Urinary bladder (tissue), 4 donors: ENCODE results near the gene TMEM132C. TPM values are rescaled to one million over a fixed set of nuclear protein-coding genes. Genes with fewer than 3 reads are reported as not detected.
"Not testable (repeated sequence)": the region's sequence is repeated elsewhere in the genome, so short reads cannot be mapped to it uniquely, and the experiment has no call there.

Experiments
- DNase-seq: peaks from one replicate; pipeline ENCODE4 v3.0.0-alpha.2; 2015; ENCODE audit errors: extremely low spot score
- H3K27ac ChIP-seq: one replicate; pipeline ENCODE4 v1.5.1; 2013; ENCODE audit warnings: low read depth, mild to moderate bottlenecking, moderate library complexity
- H3K36me3 ChIP-seq: one replicate; pipeline ENCODE4 v1.6.1; 2013; ENCODE audit warnings: mild to moderate bottlenecking, moderate library complexity; ENCODE audit not compliant: insufficient read depth
- H3K4me1 ChIP-seq: one replicate; pipeline ENCODE4 v1.6.1; 2013; ENCODE audit warnings: mild to moderate bottlenecking, moderate library complexity; ENCODE audit not compliant: insufficient read depth
- H3K4me3 ChIP-seq: one replicate; pipeline ENCODE4 v1.5.1; 2013; ENCODE audit warnings: low read depth, low read length
- WGBS: extraction: QIAGEN DNeasy Blood & Tissue Kit; methylation state at CpG from one replicate; pipeline ENCODE4 v1.1.7; 2013; 5-methylcytosine and 5-hydroxymethylcytosine counted together
- polyA plus RNA-seq: library from polyadenylated mRNA; stranded (reverse); fragments of 200-250 nt; gene quantifications from one replicate; pipeline ENCODE4 v1.2.3, GENCODE V29; 2013
- total RNA-seq: library from RNA; depleted of rRNA; stranded (reverse); fragments of >200 nt; gene quantifications from one replicate; pipeline ENCODE4 v1.2.3, GENCODE V29; 2014
- donor health status: healthy with polysubstance abuse.
- donor health status: healthy.

Gene TMEM132C
- 11.1 TPM for total RNA-seq
- polyA plus RNA-seq: 20.9 TPM

DNA sequence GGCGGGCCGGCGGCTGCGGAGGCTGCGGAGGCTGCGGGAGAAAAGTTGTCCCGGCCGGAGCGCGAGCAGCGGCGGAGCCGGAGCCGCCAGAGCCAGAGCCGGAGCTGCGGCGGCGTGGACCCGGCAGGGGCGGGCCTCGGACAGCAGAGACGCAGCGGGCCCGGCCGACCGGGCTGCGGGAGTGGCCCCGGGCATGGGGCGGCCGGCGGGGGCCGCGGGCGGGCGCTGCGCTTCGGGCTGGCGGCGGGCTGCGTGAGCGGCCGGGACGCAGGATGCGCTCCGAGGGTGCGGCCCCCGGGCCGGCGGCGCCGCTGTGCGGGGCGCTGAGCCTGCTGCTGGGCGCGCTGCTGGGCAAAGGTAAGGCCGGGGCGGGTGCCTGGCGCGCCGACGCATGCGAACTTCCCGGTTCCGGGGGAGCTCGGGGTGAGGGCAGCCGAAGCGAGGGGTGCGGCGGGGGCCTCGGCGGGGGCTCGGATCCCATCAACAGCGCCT is at the start of gene TMEM132C:
Gene TMEM132C (plus strand): TSS at position 40 of the 492 bp plus-strand sequence. CDS start 233 bp downstream, at position 273.
- Histone ChIP-seq H3K36me3 (no peaks in the 10 kb centered on the region), H3K4me1 (no peaks in the 10 kb centered on the region), H3K27ac (no peak within 1 kb of the TSS), H3K4me3 (peak within 1 kb of the TSS; percentile 75)
- 2% methylated on average over 73 of the region's 73 CpGs for WGBS
- no peak for DNase-seq

DNA sequence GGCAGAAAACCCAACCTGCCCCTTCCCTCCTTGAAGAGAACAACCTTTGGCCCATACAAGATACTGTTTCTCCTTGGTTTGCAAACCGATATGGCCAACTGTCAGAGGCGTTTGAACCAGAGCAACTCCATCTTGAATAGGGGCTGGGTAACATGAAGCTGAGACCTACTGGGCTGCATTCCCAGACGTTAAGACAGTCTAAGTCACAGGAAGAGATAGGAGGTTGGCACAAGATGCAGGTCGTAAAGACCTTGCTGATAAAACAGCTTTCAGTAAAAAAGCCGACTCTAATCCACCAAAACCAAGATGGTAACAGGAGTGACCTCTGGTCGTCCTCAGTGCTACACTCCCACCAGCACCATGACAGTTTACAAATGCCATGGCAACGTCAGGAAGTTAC is 42.7 kb upstream of the TMEM132C start:
- Histone ChIP-seq H3K36me3 (no peaks in the 10 kb centered on the region), H3K4me3 (no peak overlapping the region), H3K4me1 (no peaks in the 10 kb centered on the region), H3K27ac (no peak overlapping the region)
- no peak for DNase-seq
- WGBS: 24% methylated on average over 7 of the region's 7 CpGs

DNA sequence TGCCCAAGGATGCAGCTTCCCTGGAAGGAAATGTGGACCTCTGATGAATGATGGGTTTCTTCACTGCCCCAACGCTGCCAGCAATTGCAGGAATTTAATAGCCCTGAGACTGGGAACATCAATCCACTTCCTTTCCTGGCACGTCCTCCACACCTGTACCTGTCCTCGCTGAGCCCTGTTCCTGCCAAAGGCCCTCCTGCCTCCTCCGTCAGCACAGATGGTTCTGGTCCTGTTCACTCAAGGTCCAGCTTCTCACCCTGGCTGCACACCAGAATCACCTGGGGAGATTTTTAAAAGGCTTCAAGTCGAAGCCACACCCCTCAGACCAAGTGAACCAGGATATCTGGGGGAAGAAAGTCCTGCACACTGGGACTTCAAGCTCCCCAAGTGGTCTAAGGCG is 38.4 kb upstream of the TMEM132C start:
- 76% methylated on average over 6 of the region's 6 CpGs for WGBS
- Histone ChIP-seq H3K4me3 (no peak overlapping the region), H3K27ac (no peak overlapping the region), H3K4me1 (no peaks in the 10 kb centered on the region), H3K36me3 (no peaks in the 10 kb centered on the region)
- DNase-seq: no peak

DNA sequence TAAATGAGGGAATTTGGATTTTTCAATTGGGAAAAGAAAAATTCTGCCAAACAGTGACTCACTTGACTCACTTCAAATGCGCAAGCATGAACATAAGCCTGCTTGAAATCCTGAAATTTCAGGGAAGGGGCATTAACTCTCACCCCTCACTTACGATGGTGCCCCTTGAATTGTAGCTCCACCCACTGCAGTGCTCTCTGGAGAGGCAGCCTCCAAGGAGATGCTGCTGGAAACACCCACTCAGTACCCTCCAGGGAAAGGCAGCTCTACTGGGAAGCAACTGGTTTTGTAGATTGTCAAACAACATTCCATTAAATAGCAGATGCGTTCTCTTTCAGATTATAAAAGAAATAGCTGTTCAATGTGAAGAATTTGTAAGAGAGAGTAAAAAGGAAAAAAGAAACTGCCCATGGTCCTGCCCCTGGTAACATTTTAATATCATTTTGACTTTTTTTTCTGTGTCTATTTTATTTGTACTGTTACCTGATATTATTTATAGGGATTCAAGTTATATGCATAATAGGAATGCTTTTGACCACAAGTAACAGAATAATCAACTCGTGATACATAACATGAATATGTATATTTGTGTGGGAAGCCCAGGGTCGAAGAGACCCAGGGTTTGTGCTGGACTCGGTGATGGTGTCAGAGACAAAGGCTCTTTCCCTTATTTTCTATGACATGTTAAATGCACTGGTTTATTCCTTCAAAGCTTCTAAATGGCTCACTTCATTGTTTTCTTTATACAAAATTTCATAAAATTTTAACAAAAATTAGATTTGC is 31.1 kb upstream of the TMEM132C start:
- Histone ChIP-seq H3K4me1 (no peaks in the 10 kb centered on the region), H3K4me3 (no peak overlapping the region), H3K36me3 (no peaks in the 10 kb centered on the region), H3K27ac (no peak overlapping the region)
- DNase-seq: no peak
- 58% methylated on average over 6 of the region's 6 CpGs for WGBS

DNA sequence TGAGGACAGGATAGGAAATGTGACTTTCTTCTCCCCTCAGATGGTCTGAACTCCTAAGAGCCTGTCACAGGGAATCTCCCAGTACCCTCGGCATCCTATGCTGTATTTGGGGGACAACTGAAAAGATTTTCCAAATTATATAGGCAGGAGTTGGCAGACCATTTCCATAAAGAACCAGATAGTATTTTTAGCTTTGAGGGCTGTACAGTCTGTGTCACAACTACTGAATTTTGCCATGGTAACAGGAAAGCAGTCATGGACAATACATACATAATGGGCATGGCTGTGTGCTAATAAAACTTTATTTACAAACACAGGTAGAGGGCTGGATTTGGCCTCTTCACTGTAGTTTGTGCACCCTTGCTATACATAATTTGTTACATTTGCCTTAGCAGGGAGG is 30.4 kb upstream of the TMEM132C start:
- H3K27ac ChIP-seq: no peak overlapping the region
- H3K36me3 ChIP-seq: no peaks in the 10 kb centered on the region
- H3K4me3 ChIP-seq: no peak overlapping the region
- no peaks in the 10 kb centered on the region for H3K4me1 ChIP-seq
- 58% methylated on average over 1 of the region's 1 CpG for WGBS
- DNase-seq: no peak

DNA sequence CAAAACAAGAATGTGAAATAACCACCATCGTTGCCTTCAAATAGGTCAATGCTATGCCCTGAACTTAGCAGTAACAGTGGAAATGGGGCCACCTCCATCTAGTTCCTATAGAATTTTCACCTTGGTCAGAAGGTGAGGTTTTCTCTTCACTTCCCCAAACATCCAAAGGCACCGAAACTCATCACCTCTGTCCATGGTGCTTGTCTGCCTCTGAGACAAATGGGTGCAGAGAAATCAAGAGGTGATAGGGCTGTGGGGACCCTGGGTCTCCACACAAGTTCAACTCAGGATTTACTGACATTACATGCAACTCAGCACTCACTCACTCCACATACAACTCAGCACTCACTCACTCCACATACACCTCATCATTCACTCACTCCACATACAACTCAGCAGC is 26.2 kb upstream of the TMEM132C start:
- Histone ChIP-seq H3K4me3 (no peak overlapping the region), H3K36me3 (no peaks in the 10 kb centered on the region), H3K27ac (no peak overlapping the region), H3K4me1 (no peaks in the 10 kb centered on the region)
- DNase-seq: no peak
- 58% methylated on average over 2 of the region's 2 CpGs for WGBS

DNA sequence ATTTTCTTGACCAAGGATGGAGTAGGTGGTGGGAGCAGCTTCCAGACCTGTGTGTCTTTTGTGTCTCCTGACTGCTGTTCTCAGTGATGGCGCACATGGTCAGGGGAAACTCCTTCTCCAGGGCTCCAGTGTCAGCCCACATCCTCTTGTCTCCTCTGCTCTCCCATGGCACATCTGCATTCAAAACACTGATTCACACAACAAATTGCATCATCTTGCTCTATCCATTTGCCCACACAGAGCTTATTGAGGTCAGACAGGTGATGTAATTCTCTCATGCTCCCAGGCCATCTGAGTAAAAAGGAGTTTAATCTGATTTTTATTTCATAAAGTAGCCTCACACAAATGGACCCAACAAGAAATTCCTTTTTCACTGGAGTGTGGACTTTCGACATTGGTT is 21.8 kb upstream of the TMEM132C start:
- Histone ChIP-seq H3K4me1 (no peaks in the 10 kb centered on the region), H3K27ac (no peak overlapping the region), H3K4me3 (no peak overlapping the region), H3K36me3 (no peaks in the 10 kb centered on the region)
- WGBS: 91% methylated on average over 2 of the region's 2 CpGs
- no peak for DNase-seq

DNA sequence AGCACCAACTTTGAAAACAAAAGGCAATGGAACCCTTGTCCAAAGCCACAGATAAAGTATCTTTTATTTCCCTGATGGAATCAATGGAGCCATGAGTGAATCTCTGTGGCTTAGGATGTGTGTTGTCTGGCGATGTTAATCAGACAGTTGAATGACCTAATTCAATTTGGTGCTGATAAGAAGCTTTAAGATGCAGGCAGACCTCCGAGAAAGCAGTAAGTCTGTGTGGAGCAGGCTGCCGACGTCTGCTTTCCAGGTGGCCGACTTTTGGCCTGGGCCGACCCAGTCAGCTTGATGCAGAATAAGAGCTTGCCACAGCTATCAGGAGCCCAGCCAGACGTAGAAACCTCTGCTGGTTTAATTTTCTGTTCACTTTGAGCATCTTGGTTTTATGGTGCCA is 21.1 kb upstream of the TMEM132C start:
- 33% methylated on average over 7 of the region's 7 CpGs for WGBS
- Histone ChIP-seq H3K4me3 (no peak overlapping the region), H3K4me1 (no peaks in the 10 kb centered on the region)

DNA sequence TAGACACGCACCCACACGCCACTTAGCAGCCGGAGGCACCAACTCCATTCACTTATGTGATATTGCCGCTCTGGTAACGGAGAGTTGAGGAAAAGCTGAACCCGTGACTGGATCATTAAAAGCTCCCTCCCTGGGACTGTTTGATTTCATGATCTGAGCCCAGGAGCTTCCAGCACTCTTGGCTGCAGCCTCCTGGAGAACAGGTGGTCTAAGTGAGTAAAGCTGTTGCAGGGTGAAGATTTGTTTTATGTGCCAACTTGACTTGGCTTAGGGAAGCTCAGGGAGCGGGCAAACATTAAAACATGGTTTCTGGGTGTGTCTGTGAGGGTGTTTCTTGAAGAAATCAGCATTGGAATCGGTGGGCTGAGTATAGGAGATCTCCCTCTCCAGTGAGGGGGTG is 16.9 kb upstream of the TMEM132C start:
- DNase-seq: no peak
- WGBS: 78% methylated on average over 8 of the region's 8 CpGs
- no peaks in the 10 kb centered on the region for H3K4me1 ChIP-seq

More for the DNA sequence above, 21.1 kb upstream of the TMEM132C start:
- no peak for DNase-seq
- Histone ChIP-seq H3K36me3 (no peaks in the 10 kb centered on the region), H3K27ac (no peak overlapping the region)

DNA sequence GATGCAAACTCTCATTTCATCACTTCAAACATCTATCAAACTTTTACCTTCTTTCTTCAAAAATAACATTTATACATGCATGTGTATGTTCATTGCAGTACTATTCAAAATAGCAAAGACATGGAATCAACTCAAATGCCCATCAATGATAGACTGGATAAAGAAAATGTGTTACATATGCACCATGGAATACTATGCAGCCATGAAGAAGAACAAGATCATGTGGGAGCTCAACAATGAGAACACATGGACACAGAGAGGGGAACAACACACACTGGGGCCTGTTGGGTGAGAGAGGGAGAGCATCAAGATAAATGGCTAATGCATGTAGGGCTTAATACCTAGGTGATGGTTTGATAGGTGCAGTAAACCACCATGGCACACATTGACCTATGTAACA is 13.1 kb upstream of the TMEM132C start:
- H3K27ac ChIP-seq, H3K36me3 ChIP-seq, H3K4me1 ChIP-seq, H3K4me3 ChIP-seq, DNase-seq: not testable (repeated sequence)

More for the DNA sequence above, 16.9 kb upstream of the TMEM132C start:
- Histone ChIP-seq H3K36me3 (no peaks in the 10 kb centered on the region), H3K27ac (no peak overlapping the region), H3K4me3 (no peak overlapping the region)

DNA sequence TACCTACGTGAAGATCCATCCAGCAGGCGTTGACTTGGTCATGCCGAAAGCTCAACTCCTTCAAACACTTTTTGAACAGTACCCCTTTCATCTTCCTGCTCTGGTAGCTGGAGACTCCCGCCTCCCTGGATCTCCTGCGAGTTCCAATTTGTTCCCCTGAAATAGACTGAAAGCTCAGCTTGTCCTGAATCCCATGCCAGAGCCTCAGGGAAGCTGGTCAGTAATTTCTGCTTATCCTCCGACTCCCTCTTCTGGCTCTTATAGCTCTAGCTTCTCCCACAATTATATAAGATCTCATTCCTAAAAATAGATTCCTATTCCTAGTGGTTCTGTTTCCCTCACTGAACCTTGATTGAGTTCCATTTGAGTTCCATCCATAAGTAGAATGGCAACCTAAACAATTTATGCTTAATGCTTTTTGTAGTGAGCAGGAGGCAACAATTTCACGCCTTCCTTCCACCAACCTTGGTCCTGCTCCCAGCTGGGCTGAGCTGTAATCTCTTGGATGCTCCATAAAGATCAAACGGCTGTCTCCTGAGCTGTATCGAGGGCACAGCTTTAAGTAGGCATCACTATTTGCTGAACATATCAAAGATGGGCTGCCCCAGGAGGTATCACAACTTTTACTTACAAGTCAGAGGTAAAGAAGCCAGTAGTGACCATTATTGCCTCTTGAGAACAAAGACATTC is 8.0 kb upstream of the TMEM132C start:
- DNase-seq: no peak
- Histone ChIP-seq H3K36me3 (no peaks in the 10 kb centered on the region), H3K27ac (no peak overlapping the region), H3K4me1 (no peaks in the 10 kb centered on the region), H3K4me3 (no peak overlapping the region)
- WGBS: 37% methylated on average over 9 of the region's 9 CpGs

DNA sequence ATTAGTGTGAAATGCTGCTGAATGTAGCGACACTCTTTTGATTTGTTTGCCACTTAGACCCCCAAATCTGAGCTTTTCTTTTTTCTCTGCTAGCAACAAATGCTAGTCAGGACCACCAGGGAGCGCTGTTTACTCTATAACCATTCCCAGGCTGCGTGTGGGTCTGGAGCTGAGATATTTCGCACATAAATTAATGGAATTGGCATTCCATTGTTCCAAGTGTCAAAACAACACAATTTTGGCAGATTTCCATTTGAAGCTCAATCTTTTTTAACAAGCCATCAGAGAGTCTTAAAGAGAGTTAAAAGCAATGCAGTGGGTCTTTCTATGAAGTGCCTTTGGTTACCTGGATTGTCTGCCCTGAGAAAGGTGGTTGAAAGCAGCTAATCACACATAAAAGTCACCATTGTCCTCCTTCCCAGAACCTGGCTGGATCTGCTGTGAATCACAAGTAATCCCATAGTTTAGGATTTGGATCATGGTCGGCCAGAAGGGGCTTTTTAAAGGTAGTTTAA is 7.4 kb upstream of the TMEM132C start:
- Histone ChIP-seq H3K4me1 (no peaks in the 10 kb centered on the region), H3K36me3 (no peaks in the 10 kb centered on the region), H3K4me3 (no peak overlapping the region), H3K27ac (no peak overlapping the region)
- DNase-seq: no peak
- WGBS: 15% methylated on average over 5 of the region's 5 CpGs

DNA sequence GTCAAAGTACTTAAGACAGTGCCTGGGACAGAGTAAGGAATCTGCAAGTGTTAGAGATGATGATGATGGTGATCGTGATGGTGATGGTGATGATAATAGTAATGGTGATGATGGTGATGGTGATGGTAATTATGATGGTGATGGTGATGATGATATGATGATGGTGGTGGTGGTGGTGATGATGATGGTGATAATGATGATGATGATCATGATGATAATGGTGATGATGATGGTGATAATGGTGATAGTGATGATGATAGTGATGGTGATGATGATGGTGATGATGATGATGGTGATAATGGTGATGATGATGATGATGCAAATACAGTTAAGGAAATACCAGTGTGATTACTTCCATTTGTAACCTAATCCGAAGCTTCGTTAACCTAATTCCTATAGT is 5.2 kb upstream of the TMEM132C start:
- WGBS: 94% methylated on average over 3 of the region's 3 CpGs
- Histone ChIP-seq H3K4me1 (no peaks in the 10 kb centered on the region), H3K27ac (no peak overlapping the region), H3K36me3 (no peaks in the 10 kb centered on the region), H3K4me3 (no peak overlapping the region)
- DNase-seq: no peak

DNA sequence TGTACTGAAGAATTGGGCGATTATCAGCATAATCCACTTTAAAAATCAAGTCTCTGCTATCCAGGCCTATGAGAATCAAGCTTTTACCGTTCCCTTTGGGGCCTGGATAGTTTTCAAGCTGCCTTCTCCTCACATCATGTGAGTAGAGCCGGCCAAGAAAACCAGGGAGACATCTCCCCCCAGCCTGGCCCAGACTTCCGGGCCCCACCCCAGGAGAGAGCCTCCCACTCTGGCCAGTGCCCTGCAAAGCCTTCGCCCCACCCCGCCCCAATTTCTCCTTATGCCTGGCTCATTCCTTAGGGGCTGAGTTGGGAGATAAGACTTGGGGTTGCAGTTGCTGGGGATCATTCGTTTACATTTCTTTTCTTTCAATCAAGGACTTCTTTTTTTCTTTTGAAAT is 1.4 kb upstream of the TMEM132C start:
- H3K4me3 ChIP-seq: no peak overlapping the region
- H3K27ac ChIP-seq: no peak overlapping the region
- H3K36me3 ChIP-seq: no peaks in the 10 kb centered on the region
- 29% methylated on average over 7 of the region's 7 CpGs for WGBS
- H3K4me1 ChIP-seq: no peaks in the 10 kb centered on the region
- no peak for DNase-seq
